ENCODE results near the gene ITGB7.
"Not testable (repeated sequence)": the region's sequence is repeated elsewhere in the genome, so short reads cannot be mapped to it uniquely, and the experiment has no call there.

The ITGB7 gene

DNA sequence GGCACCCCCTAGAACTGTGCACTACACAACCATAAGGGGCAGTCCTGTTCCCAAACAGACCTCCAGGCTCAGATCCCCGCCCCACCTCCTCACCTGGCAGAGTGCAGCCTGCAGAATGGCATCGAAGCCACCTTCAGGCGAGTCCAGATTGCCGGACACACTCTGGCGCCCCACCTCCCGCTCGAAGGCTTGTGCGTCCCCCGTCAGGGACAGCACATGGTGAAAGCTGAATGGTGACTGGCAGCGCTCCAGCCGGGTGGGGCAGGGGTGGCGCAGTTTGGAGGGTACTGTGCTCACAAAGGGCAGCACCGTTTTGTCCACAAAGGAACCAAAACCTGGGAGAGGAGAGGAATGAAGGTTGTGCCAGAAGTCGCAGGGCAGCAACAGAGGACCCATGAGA lies 10.6 kb downstream of the ITGB7 start:
- no peak for DNase-seq

DNA sequence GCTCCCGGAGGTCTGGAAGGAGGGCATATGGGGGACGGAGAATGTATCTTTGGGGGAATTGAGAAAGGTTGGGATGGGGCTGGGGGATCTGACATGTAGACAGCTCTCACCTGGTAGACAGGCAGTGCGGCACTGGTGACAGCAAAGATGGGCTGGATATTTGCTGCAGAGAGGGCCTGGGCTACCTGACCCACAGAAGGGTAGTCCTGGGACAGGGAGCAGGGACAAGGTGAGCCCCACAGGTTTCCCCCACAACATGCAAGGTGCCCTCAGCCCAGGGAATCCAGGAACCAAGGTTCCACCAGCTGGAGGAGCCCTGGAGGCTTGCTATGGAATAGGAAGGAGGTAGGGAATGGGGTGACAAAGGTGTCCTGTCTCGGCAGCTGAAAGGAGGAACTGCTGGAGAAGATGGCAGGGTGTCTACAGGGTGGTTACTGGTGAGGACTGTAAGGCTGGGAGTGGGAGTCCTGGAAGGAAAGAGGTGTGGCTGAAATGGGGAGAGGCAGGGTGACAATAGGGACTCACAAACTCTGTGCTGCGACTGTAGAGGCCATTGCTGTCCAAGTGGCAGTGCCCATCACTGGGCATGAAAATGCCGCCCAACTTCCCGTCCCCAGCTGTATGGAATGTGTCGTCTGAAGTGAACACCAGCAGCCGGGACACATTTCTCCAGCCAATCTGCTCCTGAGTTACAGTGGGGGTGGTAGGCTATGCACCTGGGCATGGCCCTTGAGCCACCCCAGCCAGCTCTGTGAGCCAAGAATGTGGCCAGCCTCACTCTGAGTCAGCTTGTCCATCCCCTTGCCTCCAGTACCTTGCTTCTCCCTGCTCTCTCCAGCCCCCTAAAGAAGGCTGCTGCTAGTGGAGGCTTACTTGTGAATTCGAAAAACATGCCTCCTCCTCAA lies 11.3 kb downstream of the ITGB7 start:
- no peak for DNase-seq

DNA sequence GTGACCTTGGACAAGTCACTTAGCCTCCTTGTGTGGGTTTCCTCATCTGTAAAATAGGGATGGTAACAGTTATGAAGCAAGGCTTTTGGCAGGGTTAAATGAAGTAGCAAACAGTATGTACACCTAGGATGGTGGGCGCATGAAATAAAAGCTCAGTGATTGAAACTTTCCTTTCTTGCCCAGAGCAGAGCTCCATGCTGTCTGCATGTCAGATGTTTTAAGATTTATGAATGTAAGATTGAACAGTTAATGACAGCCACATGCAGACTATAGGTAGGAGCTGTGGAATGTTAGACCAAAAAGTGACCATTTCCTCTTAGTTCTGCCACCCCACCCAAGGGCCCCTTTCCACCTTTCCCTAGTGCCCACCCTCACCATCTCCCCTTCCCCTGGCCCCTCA lies 12.1 kb downstream of the ITGB7 start:
- DNase-seq, result no peak

DNA sequence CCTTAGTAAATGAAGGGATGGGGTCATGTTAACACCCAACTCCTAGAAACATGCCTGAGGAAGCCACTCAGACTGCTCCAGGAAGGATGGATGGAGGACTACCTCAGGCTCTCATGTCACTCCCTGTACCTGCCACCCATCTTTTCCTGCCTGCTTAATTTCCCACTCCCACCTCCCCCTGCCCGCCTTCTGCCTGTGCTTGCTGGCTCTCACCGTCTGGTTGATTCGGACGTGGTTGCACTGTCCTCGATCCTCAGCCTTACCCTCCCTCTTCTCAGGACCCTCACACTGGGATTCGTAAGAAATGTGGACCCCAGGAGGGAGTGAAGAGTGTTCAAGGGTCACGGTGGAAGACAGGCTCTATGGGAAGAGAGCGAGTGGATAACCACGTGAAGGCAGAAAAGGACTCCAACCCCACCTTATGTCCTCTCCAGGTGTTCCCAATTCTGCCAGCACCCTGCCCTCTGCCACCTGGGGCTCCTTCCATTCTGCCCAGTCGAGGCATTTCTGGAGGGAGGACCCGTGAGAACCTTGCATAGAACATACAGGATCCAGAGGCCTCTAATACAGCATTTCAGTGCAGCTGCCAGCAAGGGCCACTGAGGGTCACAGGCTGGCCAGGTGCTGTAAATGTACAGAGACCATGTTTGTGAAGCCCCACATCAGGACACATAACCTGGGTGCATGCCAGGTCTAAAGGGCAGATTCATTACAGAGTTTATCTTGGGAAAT lies 12.9 kb downstream of the ITGB7 start:
- DNase-seq, result no peak

DNA sequence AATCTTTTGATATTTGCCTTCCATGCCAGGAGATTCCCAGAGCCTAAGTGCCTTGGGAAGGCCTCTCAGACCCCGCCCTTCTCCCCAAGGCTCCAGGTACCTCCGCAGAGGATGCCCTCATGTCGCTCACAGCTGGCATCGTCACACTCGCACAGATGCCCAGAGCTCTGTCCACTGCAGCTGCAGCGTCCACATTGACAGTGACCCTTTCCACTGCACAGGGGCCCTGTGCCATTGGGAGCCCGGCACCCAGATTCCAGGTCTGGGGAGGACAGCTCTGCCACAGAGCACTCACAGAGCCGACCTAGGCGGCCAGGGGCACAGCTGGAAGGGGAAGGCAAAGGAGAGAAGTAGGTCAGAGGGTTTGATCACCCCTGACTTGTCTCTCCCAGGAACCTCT lies 14.0 kb downstream of the ITGB7 start:
- DNase-seq, result no peak

DNA sequence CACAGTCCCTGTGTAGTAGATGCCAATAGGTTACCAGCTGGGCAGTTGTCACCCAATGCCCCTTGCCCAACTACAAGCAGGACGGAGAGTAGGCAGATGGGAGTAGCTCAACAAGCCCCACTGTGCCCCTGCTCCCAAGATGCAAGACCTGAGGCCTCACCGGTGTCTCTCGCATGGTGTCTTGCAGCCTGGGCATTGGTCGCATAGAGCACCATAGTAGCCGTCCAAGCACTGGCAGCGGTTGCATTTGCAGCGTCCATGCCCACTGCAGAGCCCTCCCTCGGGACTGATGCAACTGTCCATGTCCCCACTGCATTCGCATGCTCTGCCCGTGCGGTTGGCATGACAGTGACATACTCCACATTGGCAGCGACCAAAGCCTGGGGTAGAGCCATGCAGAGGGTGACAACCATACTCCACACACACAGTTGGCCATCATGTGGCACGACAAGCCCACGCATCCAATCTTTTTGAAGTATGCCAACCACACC lies 14.5 kb downstream of the ITGB7 start:
- DNase-seq, result no peak

DNA sequence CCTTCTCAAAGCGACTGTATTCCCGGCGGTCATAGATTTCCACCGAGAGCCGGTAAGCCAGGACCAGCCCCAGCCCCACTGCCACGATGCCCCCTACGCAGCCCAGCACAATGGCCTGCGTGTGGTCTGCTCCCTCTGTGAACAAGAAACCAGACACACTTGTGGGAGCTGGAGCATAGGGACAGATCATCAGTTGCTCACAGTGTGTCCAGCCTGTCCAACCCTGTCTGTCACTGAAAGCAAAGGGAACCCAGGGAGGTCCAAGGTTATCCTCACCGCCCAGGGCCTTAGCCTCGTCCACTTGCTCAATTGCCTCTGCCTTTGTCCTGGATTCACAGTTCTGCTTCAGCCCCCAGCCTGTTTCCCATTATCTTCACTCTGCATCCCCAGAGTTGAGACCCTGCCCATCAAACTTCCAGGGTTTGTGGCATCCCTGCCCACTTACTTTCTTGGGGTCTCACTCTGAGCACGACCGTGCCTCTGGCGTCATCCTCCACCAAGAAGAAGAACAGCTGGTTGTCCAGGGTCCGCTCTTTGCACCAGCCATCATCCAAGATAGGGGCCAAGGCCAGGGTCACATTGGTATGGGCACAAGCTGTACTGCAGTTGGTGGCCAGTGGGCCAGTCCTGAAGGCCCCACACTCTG lies 15.0 kb downstream of the ITGB7 start:
- no peak for DNase-seq

DNA sequence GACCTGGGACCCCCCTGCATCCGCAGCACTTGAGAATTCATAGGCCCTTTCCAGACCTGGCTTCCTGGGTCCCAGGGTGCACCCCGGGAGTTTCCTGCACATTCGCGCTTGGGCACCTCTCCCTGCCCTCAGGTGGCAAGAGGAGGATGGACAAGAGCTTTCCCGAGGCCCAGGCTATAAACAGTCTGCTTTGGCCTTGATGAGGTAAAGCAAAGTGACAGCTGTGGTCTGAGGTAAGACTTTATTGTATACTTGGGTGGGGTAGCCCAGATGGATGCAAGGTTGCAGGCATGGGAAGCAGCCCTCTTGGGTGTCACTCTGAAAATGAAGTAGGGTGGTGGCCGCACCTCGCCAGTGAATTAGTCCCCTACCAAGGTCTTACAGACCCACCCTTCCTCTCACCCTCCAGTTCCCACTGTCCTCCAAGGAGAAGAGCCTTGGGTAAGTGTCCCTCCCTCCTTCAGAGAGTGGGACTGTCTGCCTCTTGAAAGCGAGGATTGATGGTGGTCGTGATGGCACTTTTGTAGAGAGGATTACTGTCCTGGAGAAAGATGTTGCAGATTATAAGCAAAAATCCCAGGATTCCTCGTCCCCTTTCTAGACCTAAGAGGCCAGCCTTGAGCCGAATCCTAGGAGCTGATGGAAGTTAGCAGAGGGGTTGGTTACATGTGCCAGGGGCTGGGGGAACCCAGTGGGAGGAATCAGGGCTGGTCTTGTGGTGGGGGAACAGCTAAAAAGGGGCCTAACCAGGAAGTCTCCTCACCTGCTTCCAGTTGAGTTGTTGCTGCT lies 15.8 kb downstream of the ITGB7 start:
- no peak for DNase-seq

DNA sequence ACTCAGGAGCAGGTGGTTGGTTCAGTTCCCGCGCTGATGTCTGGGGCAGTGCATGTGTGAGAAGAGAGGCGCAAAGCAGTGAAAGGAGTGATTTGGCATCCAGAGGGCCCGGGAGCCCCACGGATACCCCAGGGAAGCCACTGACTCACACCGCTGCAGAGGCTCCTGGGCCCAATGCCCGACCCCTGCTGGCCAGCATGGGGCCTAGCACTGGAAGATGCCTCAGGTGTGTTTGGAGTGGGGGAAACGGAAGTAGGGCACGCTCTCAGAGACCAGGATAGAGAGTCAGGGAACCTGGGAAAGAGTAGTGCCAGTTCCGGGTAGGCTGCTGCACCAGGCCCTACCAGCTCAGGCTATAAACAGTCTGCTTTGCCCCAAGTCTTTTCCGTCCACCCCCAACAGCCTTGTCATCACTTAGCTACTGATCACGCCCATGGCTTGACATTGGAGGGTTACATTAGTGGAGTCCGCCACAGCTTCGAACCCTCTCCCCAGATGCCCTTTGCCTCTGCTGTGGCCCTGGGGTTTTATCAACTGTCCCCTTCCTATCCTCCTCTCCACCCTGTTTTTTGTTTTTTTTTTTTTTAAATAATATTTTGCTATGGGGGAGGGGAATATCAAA lies 16.8 kb downstream of the ITGB7 start:
- DNase-seq, result peak in 2 of 5 experiments; percentile 27 to 58

DNA sequence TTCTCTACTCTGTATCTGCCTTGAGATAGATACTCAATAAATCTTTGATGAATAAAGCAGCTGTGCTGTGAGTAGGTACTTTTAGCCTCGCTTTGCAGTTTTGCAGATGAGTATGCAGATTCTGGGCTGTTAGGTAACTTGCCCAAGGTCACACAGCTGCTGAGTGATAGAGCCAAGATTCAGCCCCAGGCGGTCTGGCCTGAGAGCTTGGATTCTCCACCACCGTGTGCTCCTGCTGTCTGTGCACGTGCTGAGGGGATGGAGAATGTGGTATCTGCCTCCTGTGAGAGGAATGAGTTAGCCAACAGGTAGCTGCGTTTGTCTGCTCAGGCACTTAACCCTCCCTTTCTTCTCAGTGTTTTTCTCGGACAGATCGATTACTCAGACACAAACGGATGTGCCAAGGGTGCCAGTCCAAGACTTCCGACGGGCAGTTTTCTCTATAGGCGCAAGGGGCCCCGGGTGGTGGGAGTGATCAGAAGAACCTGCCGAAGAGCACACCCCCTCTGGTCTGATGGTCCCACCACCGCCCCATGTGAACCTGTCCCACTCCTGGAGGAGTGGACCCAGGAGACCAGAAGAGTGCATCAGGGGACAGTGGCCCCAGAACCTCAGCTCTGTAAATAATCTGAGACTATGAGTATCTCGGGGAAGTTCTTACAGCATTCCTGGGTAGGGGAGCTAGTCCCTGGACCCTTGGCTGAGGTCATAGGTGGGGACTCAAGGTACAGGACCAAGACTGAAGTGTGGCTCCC lies 19.7 kb downstream of the ITGB7 start:
- DNase-seq, result no peak

DNA sequence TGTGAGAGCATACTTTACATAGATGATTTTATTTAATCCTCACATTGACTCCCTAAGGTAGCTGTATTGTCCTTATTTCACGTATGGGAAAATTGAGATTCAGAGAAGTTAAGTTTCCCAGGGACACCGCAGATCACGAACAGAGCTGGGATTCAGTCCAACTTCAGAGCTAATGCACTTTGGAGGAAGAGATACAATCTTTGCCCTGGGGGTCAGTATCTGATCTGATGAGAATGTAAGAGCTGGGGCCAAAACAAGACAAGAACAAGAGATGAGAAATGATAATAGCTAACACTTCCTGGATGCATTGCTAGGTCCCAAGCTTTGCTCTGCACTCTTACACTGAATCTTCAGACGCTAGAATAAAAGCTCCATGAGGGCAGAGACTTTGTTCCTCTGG lies 20.3 kb downstream of the ITGB7 start:
- DNase-seq, result no peak

DNA sequence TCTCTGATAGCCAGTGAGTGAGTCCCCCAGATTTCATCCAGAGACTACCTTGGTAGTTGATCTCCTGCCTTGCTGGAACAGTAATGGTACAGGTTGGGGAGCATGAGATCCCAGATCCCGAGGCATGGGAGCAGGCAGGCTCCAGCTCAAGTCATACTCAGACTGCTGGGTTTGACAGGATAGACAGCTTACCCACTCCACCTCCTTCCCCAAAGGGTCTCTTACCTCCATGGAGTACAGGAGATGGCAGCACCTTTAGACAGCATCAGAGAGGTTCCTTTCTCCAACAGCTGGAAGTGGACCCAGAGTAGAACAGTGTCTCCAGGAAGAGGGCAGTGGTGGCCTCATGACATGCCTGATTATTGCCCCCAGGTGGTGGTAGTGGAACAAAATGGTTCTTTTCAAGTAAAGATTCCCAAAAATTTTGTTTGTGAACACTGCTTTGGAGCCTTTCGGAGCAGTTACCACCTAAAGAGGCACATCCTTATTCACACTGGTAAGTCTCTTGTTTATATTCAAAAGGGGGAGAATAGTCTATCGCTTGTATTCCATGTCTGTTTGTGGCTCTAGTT lies 21.4 kb downstream of the ITGB7 start:
- DNase-seq, result no peak

DNA sequence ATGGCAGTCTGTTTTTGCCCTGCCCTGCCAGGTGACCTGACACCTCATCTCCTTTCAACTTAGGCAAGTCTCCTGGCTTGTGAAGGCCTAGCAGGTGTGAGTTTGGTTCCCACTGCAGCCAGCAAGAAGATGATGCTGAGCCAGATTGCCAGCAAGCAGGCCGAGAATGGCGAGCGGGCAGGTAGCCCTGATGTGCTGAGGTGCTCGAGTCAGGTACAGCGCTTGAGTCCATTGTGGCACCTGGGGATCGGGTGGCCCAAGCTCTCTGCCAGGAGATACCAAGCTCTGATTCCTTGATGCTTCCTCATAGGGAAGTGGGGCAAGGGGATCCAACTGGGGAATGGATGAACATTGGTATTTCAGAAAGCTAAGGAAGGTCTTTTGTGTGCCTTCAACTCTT lies 22.2 kb downstream of the ITGB7 start:
- DNase-seq, result no peak

DNA sequence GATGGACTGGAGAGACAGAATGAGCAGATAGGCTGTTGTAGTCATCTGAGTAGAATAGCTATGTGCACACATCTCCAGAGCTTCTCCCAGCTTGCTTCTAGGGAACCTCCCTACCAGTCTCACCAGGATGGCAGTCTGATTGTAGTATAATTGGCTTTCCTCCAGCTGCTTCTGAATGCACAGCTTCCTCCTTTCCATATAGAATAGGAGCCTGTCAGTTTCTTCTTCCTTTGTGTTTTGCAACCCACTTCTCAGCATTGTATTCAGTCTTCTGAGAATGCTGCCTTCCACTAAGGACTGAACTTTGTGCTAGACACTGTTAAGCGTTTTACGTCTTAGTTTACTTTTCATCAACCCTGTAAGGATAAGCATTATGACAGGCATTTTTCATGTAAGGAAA lies 24.1 kb downstream of the ITGB7 start:
- no peak for DNase-seq

DNA sequence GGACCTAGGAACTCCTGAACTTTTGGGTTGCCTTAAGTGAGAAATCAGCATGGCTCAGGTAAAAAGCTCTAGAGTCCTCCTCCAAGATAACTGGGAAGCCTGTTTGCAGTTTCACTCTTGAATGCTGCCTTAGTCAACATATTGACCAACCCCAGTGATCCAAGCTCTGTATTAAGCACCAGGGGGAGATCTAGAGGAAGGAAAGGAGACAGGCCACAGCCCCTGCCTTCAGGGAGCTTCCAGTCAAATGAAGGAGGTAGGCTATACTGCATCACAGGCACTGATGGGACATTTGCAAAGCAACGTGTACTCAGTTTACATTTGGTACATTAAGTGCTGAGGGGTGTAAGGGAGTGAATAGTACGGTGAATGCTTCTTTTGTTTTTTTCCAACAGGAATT lies 25.1 kb downstream of the ITGB7 start:
- no peak for DNase-seq

DNA sequence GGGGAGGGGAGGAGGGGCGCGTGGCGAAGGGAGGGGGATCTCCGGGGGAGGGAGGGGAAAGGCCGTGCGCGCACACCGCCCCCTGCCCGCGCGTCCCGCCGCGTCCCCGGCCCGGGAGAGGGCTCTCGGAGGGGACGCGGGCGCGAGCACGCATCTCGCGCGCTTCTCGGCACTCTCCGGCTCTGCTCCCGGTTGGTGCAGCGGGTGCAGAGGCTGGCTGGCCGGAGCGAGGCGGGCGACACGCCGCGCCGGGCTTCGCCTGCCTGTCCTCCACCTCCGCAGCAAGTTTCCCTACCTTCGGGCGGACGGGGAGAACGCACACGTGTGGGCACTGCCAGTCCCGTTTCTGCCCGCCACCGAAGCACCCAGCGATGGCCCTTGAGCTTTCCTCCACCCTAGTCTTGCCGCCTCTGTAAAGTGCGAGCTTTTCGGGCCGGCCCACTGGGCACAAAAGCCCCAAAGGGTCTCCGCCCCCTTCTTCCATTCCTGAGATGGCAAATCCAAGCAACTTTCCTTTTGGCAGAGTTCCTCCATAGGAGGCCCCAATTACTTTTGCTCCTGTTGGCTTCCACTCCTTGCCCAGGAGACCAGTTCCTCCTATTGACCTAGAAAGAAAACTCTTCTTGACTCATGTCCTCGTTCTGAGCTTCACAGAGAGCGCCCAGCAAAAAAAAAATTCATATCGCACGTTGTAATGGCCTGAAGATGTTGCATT lies 26.0 kb downstream of the ITGB7 start:
- peak in 4 of 5 experiments; percentile 58 to 91 (median 68) for DNase-seq

DNA sequence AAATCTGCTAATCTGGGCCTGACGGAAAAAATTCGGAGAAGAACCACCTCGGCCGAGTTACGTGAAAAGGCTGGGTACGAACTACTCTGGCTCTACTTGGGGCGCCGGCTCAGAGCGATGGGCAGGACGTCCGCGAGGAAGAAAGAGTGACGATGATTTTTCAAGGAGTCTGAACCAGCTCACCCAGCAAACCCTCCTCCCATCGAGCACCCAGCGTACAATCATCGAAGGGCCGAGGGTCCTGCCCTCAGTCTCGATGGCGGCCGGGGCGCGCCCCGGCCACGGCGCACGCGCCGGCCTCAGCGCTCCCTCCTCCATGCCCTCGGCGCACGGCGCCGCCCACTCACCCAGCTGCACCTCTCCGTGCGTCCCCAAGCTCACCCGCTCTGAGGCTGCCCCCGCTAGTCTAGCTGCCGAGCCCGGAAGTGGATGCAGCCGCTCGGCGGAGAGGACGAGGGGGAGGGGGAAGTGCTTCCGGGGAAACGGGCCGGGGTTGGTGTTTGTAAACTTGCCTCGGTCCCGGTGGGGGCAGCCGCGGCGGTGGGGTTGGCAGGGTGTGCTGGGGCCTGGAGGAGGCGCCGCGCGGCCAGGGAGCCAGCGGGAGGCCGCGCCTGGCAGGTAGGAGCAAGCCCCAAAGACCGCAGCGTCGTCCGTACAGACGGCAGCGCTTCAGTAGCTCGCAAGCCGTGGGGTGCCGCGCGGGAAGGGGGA lies 26.7 kb downstream of the ITGB7 start, which contains the start of the genes CSAD and ZNF740:
CSAD (minus strand) TSS at position 706 of the 711 bp plus-strand sequence. CDS start 7,455 bp downstream, outside the sequence.
ZNF740 (plus strand) TSS at position 503 of the 711 bp plus-strand sequence. CDS start 1,262 bp downstream, outside the sequence.
- peak; percentile 95 to 99 (median 97) for DNase-seq

DNA sequence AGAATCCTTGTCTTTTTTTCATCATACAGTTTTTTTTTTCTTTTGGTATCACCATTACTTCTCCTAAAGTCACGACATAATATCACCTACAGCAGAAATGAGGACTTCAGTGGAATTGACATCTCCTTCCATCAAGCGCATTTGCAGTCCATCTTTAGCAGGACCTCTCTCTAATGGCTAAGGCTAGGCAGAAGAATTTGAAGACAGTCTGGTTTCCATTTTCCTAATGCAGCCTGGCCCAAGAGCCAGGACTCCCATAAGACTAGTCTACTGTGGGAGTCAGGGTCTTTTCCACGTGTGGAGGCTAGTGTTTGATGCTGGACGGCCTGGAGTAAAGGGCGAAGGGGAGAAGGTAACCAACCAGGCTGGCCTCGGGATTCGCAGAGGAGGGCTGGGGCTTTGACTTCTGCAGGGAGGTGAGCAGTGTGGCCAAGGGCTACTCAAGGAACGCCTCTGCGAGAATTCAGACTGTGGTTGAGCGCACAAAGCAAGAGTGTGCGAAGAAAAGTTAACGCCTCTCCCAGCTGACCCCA lies 27.3 kb downstream of the ITGB7 start:
- no peak for DNase-seq

DNA sequence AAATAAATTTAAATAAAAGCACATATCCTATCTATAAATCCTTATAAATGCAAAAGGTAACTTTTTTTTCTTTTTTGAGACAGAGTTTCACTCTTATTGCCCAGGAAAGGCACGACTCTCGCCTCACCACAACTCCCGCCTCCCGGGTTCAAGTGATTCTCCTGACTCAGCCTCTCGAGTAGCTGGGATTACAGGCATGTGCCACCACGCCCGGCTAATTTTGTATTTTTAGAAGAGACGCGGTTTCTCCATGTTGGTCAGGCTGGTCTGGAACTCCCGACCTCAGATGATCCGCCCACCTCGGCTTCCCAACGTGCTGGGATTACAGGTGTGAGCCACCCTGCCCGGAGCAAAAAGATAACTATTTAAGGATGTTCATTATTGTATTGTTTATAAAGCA lies 28.2 kb downstream of the ITGB7 start:
- DNase-seq, result not testable (repeated sequence)

All from T-helper 2 cell (primary cell).